ENCODE results near the gene PHETA2. TPM values are rescaled to one million over a fixed set of nuclear protein-coding genes. Genes with fewer than 3 reads are reported as not detected.

Gene PHETA2
- polyA plus RNA-seq, 1 donor (not counting 4 experiments of a cell fraction or from before 2014, with no cell fraction given): 0.80 TPM

- Histone ChIP-seq H3K27ac (ENCODE audit: control insufficient read depth, insufficient read depth, low read length) (no peak overlapping the region), H4K20me1 (ENCODE audit: control insufficient read depth, extremely low read depth, insufficient read depth, low read length) (no peaks in the 10 kb centered on the region), H3K9me1 (ENCODE audit: control insufficient read depth, extremely low read depth, insufficient read depth, low read length) (no peaks in the 10 kb centered on the region), H3K9me3 (ENCODE audit: control insufficient read depth, low read depth, low read length) (no peaks in the 10 kb centered on the region), H2AFZ (ENCODE audit: control insufficient read depth, low read length) (no peak overlapping the region), H3K4me3 (ENCODE audit: control insufficient read depth in 2 of 3, extremely low read depth in 1 of 3, insufficient read depth in 2 of 3, low read depth in 1 of 3, low read length in 3 of 3) (no peak overlapping the region), H3K4me2 (ENCODE audit: control insufficient read depth, extremely low read depth, insufficient read depth, low read depth, low read length) (no peak overlapping the region), H3K4me1 (ENCODE audit: control insufficient read depth, extremely low read depth, insufficient read depth, low read length) (no peaks in the 10 kb centered on the region), H3K36me3 (ENCODE audit: control insufficient read depth in 2 of 2, extremely low read depth in 1 of 2, insufficient read depth in 2 of 2, low read length in 2 of 2) (no peaks in the 10 kb centered on the region), H3K79me2 (ENCODE audit: control insufficient read depth, insufficient read depth, low read length) (no peaks in the 10 kb centered on the region), H3K27me3 (ENCODE audit: control insufficient read depth, extremely low read depth, insufficient read depth, low read length) (no peaks in the 10 kb centered on the region), H3K9ac (ENCODE audit: control insufficient read depth, extremely low read depth, insufficient read depth, low read length) (no peak overlapping the region)
- TF ChIP-seq CTCF (optimal IDR thresholded peaks at IDR 0.05 in 1 of 3, IDR thresholded peaks at IDR 0.05 in 1 of 3, conservative IDR thresholded peaks at IDR 0.05 in 1 of 3; ENCODE audit: extremely low read depth in 1 of 3, insufficient read depth in 2 of 3, low read length in 3 of 3): no peak
- no peak for TF ChIP-seq EZH2 (IDR thresholded peaks at IDR 0.05; ENCODE audit: low read length)
- DNase-seq (ENCODE audit: low read depth, low spot score): no peak
- dilution Hi-C loops (cut with MboI; ENCODE audit: extremely low pct_ligation_motif_present, low sequenced_read_pairs): no loop called here
- no peak for FAIRE-seq
Observed at GRCh38 chr22:42041784-42042183, 32.3 kb upstream of the PHETA2 start.

- dilution Hi-C loops (cut with MboI; ENCODE audit: extremely low pct_ligation_motif_present, low sequenced_read_pairs): no loop called here
- no peaks in the 10 kb centered on the region for H4K20me1 ChIP-seq (ENCODE audit: control insufficient read depth, extremely low read depth, insufficient read depth, low read length)
- FAIRE-seq: no peak
Observed at GRCh38 chr22:42050641-42051180, 23.3 kb upstream of the PHETA2 start.

More at GRCh38 chr22:42050641-42051180, 23.3 kb upstream of the PHETA2 start:
- Histone ChIP-seq H3K36me3 (ENCODE audit: control insufficient read depth in 2 of 2, extremely low read depth in 1 of 2, insufficient read depth in 2 of 2, low read length in 2 of 2) (no peaks in the 10 kb centered on the region), H2AFZ (ENCODE audit: control insufficient read depth, low read length) (no peak overlapping the region), H3K9me1 (ENCODE audit: control insufficient read depth, extremely low read depth, insufficient read depth, low read length) (no peaks in the 10 kb centered on the region), H3K9me3 (ENCODE audit: control insufficient read depth, low read depth, low read length) (no peaks in the 10 kb centered on the region), H3K4me3 (ENCODE audit: control insufficient read depth in 2 of 3, extremely low read depth in 1 of 3, insufficient read depth in 2 of 3, low read depth in 1 of 3, low read length in 3 of 3) (no peak overlapping the region), H3K4me2 (ENCODE audit: control insufficient read depth, extremely low read depth, insufficient read depth, low read depth, low read length) (no peak overlapping the region), H3K27ac (ENCODE audit: control insufficient read depth, insufficient read depth, low read length) (no peak overlapping the region), H3K4me1 (ENCODE audit: control insufficient read depth, extremely low read depth, insufficient read depth, low read length) (no peaks in the 10 kb centered on the region), H3K9ac (ENCODE audit: control insufficient read depth, extremely low read depth, insufficient read depth, low read length) (no peak overlapping the region), H3K79me2 (ENCODE audit: control insufficient read depth, insufficient read depth, low read length) (no peaks in the 10 kb centered on the region), H3K27me3 (ENCODE audit: control insufficient read depth, extremely low read depth, insufficient read depth, low read length) (no peaks in the 10 kb centered on the region)
- TF ChIP-seq CTCF (optimal IDR thresholded peaks at IDR 0.05 in 1 of 3, IDR thresholded peaks at IDR 0.05 in 1 of 3, conservative IDR thresholded peaks at IDR 0.05 in 1 of 3; ENCODE audit: extremely low read depth in 1 of 3, insufficient read depth in 2 of 3, low read length in 3 of 3) (no peak), EZH2 (IDR thresholded peaks at IDR 0.05; ENCODE audit: low read length) (no peak)
- no peak for DNase-seq (ENCODE audit: low read depth, low spot score)
